22Rv1 (cell line): ENCODE measurements around the gene ANXA4.

ENCODE experiments used
- H3K27ac ChIP-seq: fragments of 450-650 bp; 2 replicates; pipeline ENCODE4 v1.5.1; 2017
- ZFX ChIP-seq: fragments of 450-650 bp; IDR thresholded peaks from 2 replicates; pipeline ENCODE4 v1.6.1; 2017; ENCODE audit warnings: antibody characterized with exemption, borderline replicate concordance
- TF ChIP-seq, protein P1 (sequence below): fragments of 450-650 bp; IDR thresholded peaks from 2 replicates; pipeline ENCODE4 v1.5.1; 2017; ENCODE audit warnings: mild to moderate bottlenecking

The ANXA4 gene

DNA sequence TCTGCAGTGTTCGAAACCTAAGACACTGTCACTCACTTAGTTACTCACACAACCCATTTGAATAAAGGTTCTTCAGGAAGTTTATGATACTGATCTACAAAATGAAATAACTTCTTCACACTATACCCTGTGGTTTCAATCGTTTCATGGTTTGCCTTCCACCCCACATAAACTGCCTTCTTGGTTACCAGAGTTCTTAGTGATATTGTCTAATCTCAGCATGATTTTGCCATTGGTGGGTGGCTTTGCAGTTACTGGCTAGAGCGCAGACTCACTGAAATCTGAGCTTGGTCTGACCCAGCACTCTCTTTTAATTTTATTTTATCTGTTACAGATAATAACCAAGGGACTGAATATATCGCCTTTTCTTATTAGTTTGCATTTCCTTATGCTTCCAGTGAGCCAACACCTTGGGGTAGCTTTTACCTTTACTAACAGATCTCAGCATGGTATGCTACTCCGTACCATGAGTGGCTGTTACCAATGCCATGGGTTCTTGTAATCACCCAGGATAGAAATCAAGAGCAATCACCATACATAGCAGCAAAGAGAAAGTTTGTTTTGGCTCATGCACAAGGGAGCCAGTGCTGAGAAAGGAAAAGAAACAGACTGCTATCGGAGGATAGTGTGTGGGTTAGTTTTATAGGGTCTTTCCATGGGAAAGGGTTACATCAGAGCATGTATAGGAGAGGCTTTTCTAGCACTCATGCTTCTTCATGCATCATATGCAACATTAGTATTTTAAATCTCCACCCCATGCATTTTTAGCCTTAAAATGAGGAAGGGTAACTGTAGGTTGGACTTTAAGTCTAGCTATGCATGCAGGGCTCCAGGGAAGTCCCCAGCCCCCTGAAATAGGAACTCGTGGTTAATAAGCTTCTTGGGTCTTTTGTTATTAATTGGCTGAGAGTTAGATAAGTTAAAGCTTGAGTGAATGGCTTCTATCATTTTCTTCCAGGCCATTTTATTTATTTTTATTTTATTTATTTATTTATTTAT lies 33.3 kb downstream of the ANXA4 start:
- no peak overlapping the region for H3K27ac ChIP-seq

DNA sequence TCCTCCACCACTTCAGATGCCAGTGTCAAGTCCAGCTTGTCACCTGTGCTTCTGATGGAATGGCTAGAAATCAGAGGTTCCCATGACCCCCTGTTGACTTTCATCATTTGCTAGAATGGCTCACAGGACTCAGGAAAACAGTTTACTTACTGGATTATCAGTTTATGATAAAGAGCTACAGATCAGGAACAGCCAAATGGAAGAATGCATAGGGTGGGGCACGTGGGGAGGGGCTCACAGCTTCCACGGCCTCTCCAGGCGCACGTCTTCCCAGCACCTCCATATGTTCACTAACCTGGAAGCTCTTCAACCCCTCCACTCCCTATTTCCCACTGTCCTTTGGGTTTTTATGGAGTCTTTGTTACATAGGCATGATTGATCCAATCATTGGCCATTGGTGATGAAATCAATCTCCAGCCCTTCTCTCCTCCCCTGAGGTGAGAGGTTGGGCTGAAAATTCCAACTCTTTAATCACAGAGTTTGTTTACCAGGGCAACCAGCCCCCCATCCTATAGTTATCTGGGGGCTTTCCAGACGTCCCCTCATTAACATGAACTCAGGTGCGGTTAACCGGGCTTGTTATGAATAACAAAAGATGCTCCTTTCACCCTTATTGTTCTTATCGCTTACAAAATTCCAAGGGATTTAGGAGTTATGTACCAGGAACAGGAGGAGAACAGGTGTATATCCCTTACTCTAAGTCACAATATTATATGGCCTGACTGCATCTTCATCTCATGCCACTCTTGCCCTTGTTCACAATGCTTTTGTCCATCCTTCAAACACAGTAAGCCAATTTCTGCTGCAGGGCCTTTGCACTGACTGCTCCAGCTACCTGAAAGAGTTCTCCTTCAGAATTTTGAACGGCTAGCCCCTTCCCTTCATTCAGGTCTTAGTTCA lies 35.2 kb downstream of the ANXA4 start:
- no peak overlapping the region for H3K27ac ChIP-seq
- TF ChIP-seq ZFX: no peak
- TF ChIP-seq, protein P1, sequence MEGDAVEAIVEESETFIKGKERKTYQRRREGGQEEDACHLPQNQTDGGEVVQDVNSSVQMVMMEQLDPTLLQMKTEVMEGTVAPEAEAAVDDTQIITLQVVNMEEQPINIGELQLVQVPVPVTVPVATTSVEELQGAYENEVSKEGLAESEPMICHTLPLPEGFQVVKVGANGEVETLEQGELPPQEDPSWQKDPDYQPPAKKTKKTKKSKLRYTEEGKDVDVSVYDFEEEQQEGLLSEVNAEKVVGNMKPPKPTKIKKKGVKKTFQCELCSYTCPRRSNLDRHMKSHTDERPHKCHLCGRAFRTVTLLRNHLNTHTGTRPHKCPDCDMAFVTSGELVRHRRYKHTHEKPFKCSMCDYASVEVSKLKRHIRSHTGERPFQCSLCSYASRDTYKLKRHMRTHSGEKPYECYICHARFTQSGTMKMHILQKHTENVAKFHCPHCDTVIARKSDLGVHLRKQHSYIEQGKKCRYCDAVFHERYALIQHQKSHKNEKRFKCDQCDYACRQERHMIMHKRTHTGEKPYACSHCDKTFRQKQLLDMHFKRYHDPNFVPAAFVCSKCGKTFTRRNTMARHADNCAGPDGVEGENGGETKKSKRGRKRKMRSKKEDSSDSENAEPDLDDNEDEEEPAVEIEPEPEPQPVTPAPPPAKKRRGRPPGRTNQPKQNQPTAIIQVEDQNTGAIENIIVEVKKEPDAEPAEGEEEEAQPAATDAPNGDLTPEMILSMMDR: no peak

More for the DNA sequence above, 33.3 kb downstream of the ANXA4 start:
- no peak for TF ChIP-seq ZFX
- TF ChIP-seq, protein P1: no peak

DNA sequence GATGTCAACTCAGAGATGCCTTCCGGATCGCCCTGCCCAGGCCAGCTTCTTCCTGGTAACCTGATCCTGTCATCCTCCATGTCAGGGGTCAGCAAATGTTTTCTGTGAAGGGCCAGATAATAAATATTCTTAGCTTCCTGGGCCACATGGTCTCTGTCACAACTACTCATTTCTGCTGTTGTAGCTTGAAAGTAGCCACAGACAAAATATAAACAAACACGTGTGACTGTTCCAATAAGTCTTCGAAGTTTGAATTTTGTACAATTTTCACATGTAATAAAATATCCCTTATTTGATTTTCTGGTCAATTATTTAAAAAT lies 35.8 kb downstream of the ANXA4 start:
- H3K27ac ChIP-seq: no peak overlapping the region
- TF ChIP-seq, protein P1: no peak

DNA sequence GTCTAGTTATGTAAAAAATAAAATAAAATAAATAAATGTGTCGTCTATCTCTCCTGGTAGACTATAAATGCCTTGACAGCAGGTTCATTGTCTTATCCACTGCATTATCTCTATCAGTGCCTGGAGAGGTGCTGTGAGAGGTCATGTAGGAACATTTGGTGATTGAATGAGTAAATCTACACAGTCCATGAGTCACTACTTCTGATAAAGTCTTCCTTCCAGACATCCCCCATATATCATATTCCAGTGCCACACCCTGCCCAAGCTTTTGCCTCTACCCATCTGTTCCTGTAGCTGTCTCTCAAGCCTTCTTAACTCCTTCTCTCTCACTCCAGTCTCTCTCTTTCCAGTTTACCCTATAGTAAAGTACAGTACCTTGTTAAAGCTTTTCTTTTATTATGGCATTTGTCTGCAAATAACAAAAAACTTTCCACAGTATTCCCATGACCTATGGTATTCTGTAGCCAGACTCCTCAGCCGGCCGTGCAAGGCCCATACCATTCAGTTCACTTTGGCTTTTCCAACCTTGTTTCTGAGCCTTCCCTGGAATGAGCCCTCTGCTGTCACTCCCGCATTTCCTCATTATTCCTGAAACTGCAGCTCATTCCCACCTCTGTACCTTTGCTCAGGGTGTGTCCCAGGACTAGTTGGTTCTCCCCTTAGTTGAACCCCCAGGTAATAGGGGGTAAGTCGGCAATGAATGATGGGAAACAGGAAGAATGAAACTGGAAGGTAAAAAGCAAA lies 37.5 kb downstream of the ANXA4 start:
- TF ChIP-seq, protein P1: no peak
- no peak for TF ChIP-seq ZFX
- no peak overlapping the region for H3K27ac ChIP-seq

DNA sequence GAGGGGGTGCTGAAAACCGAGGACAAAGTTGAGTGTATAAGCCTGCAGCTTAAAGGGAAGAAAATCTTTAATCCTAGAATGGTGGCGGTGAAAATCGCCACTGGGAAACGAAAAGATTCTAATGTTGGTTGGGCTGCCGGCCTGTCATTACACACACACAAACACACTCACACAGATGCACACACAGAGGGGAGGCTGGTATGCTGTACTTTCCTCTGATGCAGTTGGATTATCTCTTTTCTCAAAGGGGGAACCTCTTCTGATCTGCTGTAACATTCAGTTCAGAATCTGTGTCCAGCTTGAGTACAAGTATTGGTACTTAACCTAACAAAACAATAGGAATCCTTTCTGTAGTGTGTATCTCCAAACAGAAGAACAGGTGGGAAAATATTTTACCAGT lies 39.0 kb downstream of the ANXA4 start:
- peak overlapping the region; percentile 66 for H3K27ac ChIP-seq
- no peak for TF ChIP-seq ZFX
- TF ChIP-seq, protein P1: no peak

DNA sequence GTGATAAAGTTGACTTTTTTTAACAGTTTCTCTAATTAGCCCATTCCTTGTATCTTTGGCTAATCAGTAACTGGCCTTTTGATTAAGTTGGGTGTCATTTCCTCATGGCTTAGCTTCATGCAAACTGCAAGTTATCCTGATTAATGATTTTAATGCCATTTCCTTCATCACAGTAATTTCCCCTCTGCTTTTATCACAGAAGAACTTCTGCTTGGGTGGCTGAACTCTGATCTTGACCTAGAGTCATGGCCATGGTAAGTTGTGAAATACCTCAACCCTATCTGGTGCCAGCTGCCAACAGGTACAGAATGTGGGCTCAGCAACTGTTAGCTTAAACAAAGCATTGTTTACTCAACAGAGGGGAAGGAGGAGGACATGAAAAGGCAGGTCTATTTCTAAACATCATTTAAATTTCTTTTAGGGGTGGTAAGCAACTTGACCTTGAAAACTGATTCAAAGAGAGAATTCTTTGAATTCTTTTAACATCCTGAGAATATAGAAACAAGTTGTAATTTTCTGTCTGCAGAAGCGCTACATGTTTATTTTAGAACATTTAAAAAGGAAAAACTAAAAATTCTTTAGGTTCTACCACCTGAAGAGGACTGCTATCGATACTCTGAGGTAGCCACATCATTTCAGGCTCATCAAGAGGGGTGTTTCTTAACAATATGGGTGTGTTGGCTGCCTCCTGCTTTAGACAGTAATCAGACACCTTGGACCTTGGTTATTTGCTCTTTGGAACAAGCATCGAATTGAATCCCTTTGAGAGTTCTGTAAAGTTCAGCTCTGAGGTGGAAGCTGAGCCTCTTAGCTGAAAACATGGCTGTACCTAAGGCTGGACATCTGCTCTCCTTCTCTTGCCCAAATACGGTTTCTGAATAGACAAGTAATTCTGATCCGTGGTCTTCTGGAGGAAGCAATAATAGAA lies 39.7 kb downstream of the ANXA4 start:
- no peak for TF ChIP-seq ZFX
- TF ChIP-seq, protein P1: no peak
- peak overlapping the region; percentile 66 for H3K27ac ChIP-seq
